CD4-positive, alpha-beta T cell treated with Interleukin-10 for 1 hour (primary cell): ENCODE measurements around the gene GOLGB1.

ENCODE experiments used
- DNase-seq: peaks from one replicate; pipeline ENCODE4 v3.0.0-alpha.2; 2020

The GOLGB1 gene

GRCh38 chr3:121677141-121677540, 72.4 kb downstream of the GOLGB1 start:
- DNase-seq, result no peak

GRCh38 chr3:121670676-121671075, 78.9 kb downstream of the GOLGB1 start:
- no peak for DNase-seq

- no peak for DNase-seq
These were observed 82.2 kb downstream of the GOLGB1 start for GRCh38 chr3:121667333-121667732.

- DNase-seq, result no peak
These were observed 84.1 kb downstream of the GOLGB1 start for GRCh38 chr3:121665488-121665887.

DNA sequence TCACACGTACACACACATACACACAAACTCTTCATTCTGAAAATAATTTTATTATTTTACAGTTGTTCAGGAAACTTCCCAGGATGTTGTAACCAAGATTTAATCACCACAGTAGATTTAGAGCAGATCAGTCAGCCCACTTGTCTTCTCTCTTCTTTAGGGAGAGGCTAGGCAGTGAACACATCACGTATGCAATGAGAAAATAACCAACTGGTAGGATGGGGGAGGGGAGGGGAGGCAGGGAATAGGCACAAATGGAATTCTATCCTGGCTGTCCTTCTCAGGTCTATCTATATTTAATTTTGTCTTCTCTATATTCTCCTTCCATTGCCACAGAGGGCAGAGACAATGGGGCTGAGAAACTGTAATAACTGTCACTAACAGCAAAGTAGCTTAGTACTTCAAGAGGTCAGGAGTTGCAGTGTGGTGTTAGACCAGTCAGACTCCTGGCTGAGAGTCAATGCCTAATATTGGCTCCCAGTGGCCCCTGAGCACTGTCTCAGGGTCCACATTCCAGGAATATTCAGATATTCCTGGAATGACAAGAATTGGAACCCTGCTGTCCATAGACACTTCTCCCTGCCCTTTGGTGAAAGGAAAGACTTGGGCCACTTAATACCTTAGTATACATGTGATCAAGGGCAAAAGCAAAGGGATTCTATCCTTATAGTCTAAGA, 86.2 kb downstream of the GOLGB1 start:
- no peak for DNase-seq

- no peak for DNase-seq
These were observed 86.8 kb downstream of the GOLGB1 start for GRCh38 chr3:121662742-121663141.

DNA sequence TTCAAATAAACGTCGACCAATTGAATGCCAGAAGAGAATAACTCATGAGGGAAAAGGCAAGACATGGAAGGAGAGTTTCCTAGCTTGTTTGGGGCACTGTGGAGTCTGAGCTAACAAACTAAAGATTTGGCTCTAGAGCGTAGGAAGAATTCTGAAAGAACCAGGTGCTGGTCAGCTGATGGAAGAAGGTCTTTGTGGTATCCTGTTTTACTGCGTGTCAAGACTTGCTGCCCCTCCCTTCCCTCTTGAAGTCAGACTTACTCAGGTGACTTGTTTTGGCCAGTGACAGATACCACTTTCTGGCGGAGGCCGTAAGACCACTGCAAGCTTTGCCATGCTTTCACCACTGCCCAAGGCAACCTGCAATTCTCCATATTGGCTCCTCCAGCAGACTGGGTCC, 88.2 kb downstream of the GOLGB1 start:
- DNase-seq, result no peak

- DNase-seq, result peak; percentile 81
These were observed 89.0 kb downstream of the GOLGB1 start, which contains the start of gene HCLS1 for GRCh38 chr3:121660356-121661171. Gene HCLS1 (minus strand): TSS chr3:121660903. CDS start chr3:121658347, 2,556 bp downstream.

DNA sequence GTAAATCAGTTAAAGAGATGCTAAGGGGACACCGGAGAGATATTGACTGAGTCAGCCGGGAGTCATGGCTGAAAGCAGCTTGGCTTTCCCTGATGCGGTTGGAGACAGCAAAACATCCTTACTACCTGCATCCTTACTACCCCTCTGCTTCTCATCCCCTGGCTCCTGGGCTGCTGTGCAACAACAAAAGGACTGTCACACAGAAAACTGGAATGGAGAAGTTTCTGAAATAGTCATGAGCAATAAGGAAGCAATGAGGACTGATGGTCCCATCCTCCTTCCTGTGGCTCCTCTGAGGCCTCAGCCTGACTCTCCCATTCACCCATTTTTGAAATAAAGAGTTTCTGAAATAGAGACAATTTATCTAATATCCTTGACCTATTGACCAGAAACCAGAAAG, 90.0 kb downstream of the GOLGB1 start:
- no peak for DNase-seq

GRCh38 chr3:121658716-121659435, 90.7 kb downstream of the GOLGB1 start:
- DNase-seq, result no peak

DNA sequence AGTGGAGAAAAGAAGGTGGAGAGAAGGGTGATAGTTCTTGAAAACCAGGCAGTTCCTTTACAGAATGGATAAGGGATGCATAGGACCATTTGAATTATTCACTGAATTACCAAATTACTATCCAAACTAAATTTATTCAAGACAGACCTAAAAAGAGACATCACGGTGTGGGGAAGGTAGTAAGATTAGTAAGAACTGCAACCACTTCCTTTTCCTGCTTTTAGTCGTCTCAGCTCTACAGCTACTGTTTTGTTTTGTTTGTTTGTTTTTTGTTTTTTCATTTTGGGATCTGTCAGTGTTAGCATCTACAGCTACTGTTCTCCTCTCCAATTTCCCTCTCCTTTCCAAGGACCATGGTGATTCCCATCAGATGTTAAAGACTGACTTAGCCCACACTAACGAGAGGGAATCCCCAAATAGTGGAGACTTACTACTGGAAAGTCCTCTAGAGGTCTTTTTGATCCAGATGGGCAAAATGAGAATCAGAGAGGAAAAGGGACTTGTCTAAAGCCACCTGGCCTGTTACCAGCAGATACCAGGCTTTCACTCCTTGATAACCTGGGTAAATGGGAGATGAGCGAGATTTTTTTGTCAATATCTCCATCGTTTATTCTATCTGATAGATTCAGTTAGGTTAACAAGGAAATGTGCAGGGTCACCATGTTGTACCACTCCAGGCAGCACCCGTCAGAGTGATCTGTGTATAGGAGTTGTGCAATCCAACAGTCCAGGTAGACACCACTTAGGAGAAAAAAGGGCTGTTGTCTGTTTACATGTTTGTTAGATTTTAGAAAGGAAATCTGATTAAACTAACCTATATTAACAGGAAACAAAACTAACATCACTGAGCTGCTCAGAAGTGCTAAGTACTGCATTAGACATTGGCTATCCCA, 94.8 kb downstream of the GOLGB1 start:
- DNase-seq, result peak; percentile 37

DNA sequence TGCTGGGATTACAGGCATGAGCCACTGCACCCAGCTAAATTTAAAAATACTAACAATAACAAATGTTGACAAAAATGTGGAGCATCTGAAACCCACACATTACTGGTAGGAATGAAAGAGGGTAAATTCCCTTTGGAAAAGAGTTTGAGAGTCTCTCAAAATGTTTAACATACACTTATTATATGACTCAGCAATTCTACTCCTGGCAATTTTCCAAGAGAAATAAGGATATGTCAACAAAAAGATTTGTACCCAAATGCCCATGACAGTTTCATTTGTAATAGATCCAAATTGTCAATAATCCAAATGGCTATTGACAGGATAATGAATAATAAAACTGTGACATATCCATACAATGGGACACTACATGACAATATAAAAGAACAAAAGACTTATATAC, 97.9 kb downstream of the GOLGB1 start:
- no peak for DNase-seq

GRCh38 chr3:121649645-121650044, 99.9 kb downstream of the GOLGB1 start:
- DNase-seq, result no peak

DNA sequence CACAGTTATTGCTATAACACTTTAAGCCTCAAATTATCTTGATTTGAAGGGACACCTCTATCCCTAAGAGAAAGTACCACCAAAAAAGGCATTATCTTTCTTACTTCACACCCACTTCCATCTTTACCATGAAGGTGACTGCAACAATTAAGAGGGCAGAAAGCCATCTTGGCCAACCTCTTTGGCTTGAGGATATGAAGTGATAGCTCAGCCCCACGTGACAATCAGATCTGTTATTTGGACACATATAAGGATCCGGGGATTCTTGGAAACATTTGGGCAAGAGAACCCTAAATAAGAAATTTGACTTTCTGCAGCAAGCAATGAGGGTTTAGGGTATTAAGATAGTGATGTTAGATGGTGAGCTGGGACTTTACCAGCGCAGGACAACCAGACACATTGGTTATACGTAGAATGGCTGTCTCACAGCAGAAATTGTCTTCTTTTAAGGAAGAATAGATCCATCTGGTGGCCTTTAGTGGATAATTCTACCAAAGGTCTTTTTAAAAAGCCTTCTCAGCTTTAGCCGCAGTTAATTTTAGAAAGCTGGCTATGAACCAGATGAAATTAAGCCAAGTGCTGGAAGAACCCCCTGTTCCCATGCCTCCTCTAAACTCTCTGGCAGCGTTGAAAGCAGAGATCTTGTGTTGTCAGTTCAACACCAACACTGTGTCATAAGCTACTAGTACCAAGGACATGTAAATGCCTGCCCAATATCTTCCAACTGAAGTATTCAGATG, 101.2 kb downstream of the GOLGB1 start:
- no peak for DNase-seq

DNA sequence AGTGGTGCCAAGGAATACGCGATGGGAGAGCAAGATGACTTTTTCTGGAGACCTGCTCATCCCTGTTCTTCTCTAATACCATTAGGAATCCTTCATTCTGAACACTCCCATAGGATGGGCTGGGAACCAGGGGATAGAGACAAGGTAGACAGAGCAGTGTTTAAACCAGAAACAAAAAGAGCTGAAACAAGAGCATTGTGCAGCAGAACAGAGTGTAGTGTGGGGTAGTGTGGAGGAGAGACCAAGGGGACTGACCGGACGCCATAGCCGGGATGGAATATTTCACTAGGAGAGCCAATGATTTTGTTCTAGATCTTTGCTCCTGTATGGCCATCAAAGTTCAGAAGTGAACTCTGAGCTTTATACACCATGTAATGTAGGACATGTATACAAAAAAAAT, 104.5 kb downstream of the GOLGB1 start:
- no peak for DNase-seq

DNA sequence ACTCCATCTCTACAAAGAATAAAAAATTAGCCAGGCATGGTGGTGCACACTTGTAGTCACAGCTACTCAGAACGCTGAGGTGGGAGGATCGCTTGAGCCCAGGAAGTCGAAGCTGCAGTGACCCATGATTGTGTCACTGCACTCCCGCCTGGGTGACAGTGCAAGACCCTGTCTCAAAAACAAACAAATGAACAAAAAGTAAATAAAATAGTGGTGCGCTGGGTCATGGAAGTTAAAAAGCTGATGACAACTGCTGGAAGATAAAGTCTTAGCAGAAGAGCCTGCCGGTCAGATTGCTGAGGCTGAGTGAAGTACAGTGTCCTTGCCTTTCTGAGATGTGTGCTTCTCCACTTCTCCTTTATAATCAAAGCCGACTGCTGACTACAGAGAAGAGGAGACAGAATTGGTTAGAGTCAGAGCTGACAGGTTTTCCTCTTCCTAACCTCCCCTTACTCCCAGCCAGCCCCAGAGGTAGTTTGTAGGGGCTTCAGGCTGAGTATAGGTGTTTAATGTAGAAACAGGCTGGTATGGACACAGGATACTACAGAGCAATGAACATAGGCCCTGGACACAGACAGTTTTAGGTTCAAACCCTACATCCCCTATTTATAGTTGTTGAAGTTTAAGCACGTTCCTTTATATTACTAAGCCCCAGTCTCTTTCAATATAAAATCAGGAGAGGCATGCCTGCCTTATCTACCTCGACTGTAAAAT, 106.8 kb downstream of the GOLGB1 start:
- DNase-seq, result no peak

DNA sequence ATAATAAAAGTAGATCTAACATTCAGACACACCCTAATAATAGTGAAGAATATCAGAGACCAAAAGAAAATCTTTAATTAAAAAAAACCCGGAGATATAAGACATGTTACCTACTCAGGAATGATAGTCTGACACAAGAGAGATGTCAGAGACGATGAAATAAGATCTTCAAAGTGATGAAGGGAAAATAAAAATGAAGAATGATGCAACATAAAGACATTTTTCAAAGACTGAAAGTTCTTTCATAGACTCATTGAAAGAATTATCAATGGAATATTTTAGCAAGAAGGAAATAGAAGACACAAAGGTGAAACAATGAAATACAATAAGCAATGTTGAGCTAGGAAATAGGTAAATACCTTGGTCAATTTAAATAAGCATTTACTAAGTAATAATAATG, 108.4 kb downstream of the GOLGB1 start:
- DNase-seq, result no peak

- DNase-seq, result no peak
These were observed 111.6 kb downstream of the GOLGB1 start for GRCh38 chr3:121637922-121638321.

DNA sequence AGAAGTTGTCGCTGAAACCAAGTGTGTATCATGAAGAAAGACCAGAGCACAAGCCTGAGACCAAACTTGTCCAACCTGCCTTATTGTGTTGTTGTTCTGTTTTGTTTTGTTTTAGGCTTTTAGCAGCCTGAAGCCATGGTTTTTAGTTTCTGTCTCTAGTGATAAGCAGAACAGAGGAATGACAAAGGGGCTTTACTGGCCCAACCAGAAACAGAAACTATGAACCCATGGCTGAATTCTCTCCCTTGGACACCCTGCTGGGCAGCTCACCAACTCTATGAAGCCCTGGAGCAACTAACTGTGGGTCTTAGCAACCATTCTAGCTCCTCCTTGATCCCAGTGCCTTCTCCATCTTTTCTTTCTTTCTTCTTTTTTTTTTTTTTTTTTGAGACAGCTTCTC, 119.2 kb downstream of the GOLGB1 start:
- DNase-seq, result no peak

GRCh38 chr3:121629601-121630000, 119.9 kb downstream of the GOLGB1 start:
- no peak for DNase-seq

- no peak for DNase-seq
These were observed 121.9 kb downstream of the GOLGB1 start for GRCh38 chr3:121627622-121628021.
